ENCODE data around the gene LEAP2. TPM values are rescaled to one million over a fixed set of nuclear protein-coding genes. Genes with fewer than 3 reads are reported as not detected.

Gene LEAP2, protein sequence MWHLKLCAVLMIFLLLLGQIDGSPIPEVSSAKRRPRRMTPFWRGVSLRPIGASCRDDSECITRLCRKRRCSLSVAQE
- 0.11 and 0.12 TPM in 2 replicates for total RNA-seq

DNA sequence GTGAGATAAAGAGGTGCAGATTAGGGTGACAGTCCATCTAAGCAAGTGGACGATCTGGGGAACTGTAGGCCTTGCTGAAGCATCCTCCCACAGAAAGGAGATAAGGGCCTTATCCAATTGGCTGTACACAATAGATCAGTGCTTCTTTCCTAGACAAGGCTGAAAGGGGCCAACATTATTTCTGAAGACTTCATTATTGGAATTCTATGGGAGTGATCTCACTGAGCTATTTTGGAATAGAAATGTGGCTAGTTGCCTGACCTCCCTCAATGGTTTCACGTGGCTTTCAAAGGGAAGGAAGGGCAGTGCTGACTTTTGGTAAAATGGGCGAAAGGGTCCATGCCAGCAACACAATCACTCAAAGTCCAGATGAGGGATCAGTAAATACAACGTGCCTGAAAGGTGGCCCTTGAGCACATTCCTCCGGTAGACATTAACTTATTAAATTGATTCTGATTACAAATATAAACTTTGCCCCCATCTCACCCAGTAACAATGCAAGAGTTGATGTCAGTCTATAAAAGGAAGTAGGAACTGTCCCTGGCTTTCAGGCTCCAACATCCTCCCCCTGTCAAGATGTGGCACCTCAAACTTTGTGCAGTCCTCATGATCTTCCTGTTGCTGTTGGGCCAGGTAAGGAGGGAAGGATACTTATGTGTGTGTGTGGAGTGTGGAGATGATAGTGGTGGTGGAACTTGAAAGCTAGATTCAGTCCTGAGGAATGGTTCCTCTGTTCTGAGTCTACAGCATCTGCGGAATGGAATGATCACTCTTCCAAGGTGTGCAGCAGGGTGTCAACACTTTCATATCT, at the start of gene LEAP2:
LEAP2 (plus strand) TSS at position 550 of the 811 bp plus-strand sequence; CDS start at position 577, 27 bp downstream.

DNA sequence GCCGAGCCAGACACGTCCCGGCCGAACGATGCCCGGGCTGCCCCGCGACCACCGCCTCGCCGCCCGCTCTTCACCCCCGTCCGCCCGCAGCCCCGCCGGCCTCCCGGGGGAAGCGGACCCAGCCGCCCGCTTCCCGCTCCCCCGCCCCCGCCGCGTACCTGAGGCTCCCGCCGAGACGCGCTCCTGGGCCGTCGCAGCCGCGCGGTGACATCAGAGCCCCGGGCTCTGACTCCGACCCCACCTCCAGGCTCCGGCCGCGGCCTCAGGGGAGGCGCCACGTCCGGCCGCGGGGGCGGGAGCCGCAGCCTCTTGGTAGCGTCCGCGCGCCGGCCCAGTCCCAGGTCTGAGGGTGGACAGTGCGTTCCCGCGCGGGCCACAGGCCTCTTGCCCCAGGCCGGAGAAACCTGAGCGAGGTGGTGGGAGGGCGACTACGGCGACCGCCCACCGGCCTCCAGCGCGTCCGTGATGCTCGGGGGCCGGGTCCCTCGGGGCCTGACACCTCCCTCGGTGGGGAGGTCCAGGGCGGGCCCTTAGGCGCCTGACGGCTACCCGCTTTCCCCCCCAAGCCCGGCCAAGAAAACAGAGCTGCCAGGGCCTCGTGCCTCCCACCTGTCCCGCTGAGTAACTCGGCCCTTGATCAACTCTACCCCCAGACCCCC, 42.9 kb upstream of the LEAP2 start, which contains the start of gene SHROOM1:
SHROOM1 (minus strand) TSS at position 212 of the 659 bp plus-strand sequence. CDS start 4,507 bp downstream, outside the sequence.

DNA sequence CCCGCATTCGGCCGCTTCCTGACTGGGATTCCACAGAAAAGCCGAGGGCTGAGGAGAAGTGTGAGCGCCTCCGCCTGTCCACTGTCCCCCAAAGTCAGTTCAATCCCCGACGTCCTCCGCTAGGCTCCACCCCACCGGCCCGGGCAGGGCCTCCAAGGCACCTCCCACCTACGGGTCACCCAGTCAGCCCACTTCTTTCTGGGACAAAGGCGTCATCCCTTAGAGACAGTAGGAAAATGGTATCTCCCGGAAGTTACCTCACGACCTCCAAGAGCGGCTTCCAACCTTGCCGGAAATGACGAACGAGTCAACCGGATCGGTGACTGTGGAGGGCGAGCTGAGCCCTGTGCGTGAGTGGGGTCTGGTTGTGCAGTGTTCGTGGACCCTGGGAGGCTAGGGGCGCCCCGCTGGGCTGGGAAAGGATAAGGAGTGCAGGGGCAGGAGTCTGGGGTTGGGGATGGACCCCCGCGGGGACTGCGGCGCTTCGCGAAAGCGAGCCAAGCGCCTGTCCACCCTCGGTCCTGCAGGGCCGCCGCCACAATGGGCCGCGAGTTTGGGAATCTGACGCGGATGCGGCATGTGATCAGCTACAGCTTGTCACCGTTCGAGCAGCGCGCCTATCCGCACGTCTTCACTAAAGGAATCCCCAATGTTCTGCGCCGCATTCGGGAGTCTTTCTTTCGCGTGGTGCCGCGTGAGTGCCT, 7.0 kb upstream of the LEAP2 start, which contains the start of the genes GDF9 and UQCRQ:
GDF9 (minus strand) TSS at position 128 of the 704 bp plus-strand sequence. CDS start 1,936 bp downstream, outside the sequence.
UQCRQ (plus strand) TSS at position 301 of the 704 bp plus-strand sequence; CDS start at position 541, 240 bp downstream.

Other genes with a start within 250 kb of the LEAP2 start
- not detected in 2 replicates for gene IL13, start 215.5 kb upstream of the LEAP2 start, total RNA-seq
- gene IL4, start 199.7 kb upstream of the LEAP2 start, total RNA-seq, result not detected in 2 replicates
- gene KIF3A, start 136.1 kb upstream of the LEAP2 start, total RNA-seq, result 14.9 and 15.9 TPM in 2 replicates
- gene CCNI2, start 126.2 kb upstream of the LEAP2 start, total RNA-seq, result not detected in 2 replicates
- gene SEPTIN8, start 96.4 kb upstream of the LEAP2 start, total RNA-seq, result 51.2 and 55.6 TPM in 2 replicates
- gene SOWAHA, start 60.4 kb upstream of the LEAP2 start, total RNA-seq, result under 0.01 TPM in 1 of 2 replicates, not detected in the other
- gene SHROOM1, start 43.0 kb upstream of the LEAP2 start, total RNA-seq, result 3.9 and 6.3 TPM in 2 replicates
- 0.11 and 0.12 TPM in 2 replicates for gene GDF9, start 7.2 kb upstream of the LEAP2 start, total RNA-seq
- 83.0 and 115 TPM in 2 replicates for gene UQCRQ, start 7.0 kb upstream of the LEAP2 start, total RNA-seq
- gene AFF4, start 90.0 kb downstream of the LEAP2 start, total RNA-seq, result 50.0 and 56.4 TPM in 2 replicates
- gene ZCCHC10, start 152.9 kb downstream of the LEAP2 start, total RNA-seq, result 7.2 and 12.3 TPM in 2 replicates
- gene HSPA4, start 178.3 kb downstream of the LEAP2 start, total RNA-seq, result 168 and 209 TPM in 2 replicates